OCI-M2 (cell line): ENCODE data around the gene WDFY3.
"Not testable (repeated sequence)": the region's sequence is repeated elsewhere in the genome, so short reads cannot be mapped to it uniquely, and the experiment has no call there.

Experiments used
- DNase-seq: peaks from one replicate; lab custom pipeline; 2025; ENCODE audit not compliant: unreplicated experiment; lab: John Stamatoyannopoulos, UW

The WDFY3 gene

DNA sequence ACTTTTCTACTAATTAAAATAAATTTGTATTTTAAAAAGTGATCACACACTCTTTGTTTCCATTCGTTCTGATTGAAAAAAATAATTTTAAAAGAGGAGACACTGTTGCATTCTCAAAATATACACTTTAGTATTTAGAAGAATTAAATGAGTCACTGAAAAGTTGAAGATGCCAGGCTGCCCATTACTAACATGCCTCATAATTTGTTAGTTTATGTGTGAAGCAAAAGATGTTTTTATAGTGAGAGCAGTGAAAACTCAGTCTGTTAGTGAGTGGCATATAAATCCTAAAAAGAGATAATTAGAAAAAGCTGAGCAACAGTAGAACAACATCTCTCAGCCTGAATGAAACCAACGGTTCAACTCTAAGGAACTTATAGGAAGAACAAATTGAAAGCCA lies 240.1 kb downstream of the WDFY3 start:
- DNase-seq = no peak

DNA sequence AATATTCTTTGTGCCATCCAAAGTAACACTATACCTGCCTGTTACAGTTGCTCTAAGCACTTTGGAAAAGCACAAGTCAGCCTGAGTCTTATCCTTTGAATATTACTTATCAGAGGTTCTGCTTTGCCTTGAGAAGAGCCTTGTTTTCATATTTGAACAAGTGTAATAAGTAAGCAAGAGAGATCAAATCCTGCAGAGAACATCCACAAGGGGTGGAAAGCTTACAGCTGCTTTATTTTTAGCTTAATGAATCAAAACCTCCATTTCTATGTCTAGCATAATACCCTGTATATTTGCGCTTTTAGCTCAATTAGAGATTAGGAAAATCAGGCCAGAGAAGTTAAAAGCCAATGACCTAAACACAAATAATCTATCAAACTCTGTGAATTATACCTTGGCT lies 243.8 kb downstream of the WDFY3 start:
- DNase-seq = no peak

DNA sequence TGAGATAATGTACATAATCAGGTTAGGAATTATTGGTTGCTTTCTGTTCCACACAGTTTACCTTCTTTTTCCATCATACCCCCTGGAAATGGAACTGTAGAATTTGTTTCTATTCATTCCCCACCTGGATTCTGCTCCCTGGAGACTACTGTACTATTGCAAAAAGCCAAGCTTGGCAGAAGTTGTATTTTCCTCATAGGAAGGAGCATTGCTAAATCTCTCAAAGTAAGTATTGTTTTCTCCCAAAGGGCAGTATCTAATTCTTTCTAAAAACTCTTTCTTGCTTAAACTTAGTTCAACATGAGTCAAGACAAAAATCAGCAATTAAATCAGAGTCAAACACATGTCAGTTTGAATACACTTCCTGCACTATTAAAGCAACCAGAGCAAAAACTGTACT lies 247.4 kb downstream of the WDFY3 start:
- no peak for DNase-seq

DNA sequence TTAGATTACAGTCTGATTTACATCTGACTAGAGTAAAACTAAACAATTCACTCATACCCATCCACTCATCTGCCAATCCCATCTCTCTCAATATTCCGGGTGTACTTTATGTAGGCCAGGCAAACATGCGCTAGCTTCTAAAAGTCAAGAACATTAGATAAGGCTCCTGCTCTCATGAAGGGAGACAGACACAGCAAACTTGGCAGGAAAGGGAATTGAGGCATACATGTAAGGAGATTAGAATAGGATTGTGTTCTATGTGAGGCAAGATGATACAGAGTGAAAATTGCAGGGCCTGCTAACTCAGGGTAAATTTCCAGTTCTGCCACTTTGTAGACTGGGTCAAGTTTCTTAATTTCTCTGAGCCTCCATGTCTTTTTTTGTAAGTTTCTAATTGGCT lies 247.8 kb downstream of the WDFY3 start:
- DNase-seq = no peak

DNA sequence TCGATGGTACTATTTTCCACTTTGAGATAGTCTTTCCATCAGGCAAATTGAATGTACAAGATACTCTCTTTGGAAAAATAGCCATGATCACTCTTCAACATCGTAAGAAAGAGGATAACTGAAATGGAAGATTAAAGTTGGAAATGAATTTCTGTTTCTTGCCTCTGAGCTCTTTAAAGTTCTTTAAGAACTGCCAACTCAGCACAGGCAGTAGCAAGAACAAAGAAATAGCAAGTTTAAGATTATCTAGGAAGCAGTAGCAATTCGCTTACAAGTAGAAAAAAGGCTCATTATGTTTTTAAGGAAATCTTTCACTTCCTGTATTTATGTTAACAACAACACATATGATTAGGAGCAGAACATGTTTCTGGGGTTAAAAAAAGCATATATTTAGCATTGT lies 255.9 kb downstream of the WDFY3 start:
- DNase-seq = no peak

DNA sequence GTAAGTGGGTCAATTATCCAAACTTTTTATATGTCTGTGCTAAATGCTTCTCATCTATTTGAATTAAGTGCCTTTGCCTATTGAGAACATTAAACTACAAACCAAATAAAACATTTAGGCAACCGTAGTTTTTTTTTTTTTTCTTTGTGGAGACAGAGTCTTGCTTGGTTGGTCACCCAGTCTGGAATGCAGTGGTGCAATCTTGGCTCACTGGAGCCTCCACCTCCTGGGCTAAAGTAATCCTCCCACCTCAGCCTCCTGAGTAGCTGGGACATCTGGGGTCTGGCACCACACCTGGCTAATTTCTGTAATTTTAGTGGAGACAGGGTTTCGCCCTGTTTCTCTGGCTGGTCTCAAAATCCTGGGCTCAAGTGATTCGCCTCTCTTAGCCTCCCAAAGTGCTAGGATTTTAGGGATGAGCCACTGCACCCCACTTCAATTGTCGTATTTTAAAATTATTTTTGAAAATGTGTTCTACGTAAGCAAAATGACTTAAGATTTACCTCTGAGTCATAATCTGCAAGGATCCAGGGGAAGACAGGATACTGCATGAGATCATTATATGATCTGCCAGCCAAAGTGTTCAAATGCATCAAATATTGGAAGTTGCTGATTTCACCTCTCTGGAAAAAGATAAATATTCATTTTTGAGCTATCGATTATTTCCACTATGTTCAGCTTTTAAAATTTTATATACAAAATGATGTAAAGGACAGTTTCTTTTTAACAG lies 257.9 kb downstream of the WDFY3 start:
- DNase-seq = no peak

DNA sequence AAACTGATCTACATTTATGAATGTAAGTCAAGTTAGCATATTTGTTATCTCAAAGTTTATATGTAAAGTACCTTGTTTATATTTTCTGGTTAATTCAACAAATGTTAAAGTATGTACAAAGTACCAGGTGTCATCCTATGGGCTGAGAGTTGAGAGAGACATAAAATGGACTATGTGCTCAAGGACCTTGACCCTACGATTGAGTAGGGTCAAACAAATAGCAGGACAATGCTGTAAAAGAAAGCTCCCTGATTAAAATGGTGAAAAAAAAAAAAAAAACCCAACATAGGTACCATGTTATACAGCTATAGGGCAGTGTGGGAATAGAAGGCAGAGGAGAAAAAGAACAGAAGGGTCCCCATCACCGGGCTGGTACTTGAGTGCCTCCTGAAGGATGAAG lies 260.2 kb downstream of the WDFY3 start:
- no peak for DNase-seq

DNA sequence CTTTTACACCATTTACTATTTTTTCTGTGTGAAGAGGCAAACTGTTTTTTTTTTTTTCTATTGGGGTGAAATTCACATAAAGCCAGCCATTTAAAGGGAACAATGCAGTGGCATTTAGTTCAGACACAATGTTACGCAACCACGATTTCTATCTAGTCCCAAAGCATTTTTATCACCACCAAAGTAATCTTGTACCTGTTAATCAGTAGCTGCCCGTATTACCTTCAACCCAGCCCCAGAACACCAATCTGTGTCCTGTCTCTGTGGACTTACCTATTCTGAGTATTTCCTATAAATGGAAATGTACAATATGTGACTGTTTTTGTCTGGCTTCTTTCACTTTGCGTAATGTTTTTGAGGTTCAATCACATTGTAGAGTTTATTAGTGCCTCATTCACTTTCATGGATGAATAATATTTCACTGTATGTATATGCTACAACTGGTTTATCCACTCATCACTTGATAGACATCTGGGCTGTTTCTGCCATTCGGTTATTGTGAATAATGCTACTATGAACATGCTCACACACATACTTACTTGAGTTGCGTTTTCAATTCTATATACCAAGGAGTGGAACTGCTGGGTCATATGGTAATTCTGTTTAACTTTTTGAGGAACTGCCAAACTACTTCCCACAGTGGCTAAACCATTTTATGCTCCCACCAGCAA lies 267.4 kb downstream of the WDFY3 start:
- DNase-seq = no peak

DNA sequence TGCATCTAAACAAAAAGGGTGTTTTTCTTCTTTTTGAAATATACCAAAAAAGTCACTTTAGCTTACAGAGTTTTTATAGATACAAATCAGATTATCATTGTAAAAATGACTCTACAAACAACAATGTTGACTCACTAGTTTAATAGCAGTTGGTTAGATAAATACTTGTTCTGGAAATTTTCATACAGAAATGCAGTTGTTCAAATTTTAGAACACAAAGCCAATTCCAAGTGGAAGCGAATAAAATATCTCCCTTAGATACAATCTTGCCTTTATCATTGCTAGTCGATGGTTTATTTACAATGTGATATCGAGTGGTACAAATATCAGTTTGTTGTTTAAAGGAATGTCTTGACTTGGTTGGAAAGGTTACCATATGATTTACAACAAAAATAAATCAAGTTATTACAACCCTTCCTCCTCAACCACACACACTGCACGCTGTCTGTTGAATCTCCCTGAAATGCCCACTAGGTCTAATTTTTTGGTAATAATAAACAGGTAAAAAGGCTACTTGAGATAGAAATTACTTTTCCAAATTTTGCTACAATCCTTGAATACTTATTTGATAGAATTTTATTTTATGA lies 268.8 kb downstream of the WDFY3 start:
- DNase-seq = no peak

DNA sequence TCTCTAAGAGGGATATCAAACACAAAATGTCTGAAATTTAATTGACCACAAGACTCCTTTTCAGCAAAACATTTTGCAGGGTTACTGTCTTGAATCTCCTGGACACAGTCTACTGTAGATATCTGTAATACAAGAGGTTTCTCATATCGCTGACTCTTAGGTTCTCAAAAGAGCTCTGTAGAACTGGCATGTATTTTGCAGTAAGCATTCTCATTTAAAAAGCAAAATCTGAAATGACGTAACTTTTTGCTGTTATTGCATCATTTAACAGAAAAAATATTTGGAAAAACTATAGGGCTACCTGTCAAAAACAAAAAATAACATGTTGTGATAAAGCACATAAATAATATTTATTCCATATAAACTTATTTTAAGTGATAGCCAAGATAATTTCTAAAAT lies 269.3 kb downstream of the WDFY3 start:
- DNase-seq = no peak

DNA sequence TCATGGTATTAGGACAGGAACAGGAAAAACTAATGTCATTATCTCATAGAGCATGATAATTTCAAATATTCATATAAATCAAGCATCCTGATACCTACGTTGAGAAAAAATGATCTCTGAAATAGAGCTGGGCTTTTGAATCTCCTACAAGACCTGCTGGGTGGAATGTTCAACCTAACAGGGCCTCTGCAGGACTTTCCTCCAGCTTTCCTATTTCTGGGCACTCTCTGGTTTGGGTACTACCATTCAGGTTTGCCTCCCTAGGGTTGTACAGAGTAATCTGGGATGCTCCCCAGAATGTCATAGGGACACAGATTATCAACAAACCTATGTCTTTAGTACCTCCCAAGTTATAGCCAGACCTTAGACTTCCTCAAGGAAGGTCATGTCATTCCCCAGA lies 274.7 kb downstream of the WDFY3 start:
- no peak for DNase-seq

DNA sequence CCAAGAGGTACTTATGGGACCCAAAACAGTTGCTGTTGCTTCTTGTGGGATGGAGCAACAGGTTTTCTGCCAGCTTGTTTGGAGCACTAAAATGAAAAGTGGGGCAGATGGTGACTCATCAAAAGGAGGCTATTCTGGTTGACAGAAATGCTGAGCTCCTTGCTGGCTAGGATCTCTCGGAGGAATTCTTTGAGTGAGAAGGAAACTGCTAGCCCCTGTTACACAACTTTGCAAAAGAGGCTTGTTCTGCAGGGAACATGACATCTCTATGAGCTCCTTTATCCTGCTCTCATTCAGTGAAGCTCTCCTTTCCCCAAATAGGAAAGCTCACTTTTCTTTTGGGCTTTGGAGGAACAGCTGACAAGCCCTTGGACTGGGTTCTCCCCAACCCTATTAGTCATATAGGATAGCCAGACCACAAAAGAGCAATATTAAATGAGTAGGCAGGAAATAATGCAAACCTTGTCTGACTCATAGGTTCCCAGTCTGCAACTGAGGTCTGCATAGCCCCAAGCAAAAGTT lies 275.3 kb downstream of the WDFY3 start:
- DNase-seq = no peak

DNA sequence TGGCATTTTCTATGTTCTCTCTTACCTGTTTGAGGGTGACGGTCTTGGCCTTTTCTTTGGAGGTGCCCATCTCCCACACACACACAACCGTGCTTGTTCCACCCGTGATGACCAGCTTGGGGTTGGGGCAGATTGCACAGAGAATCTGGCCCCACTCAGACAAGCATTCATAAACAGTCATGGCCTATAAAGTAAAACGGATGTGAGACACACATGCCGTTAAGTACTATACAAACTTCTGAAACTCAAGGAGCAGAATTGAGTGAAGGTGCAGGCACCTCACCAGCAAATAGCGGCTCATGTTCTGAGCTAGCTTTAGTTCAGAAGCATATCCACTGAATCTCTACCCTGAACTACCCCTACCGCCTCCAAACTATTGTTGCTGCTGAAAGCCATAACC lies 276.0 kb downstream of the WDFY3 start:
- DNase-seq = no peak

DNA sequence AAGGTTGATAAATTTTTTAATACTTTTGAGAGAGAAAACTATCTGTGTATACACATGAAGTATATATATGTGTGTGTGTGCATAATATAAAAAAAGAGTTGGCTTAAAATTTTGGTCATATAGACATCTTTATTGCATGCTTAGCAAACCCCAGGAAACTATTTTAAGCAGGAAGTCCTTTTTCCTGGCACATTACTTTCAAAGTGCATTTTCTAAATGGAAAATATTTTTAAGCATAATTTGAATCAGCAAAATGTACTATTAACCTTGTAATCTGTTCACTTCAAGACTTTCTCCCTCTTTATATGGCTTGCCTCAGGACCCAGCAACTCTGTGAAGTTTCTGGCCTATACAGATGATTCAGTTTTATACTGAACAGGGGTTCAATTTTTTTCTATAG lies 277.3 kb downstream of the WDFY3 start:
- no peak for DNase-seq

DNA sequence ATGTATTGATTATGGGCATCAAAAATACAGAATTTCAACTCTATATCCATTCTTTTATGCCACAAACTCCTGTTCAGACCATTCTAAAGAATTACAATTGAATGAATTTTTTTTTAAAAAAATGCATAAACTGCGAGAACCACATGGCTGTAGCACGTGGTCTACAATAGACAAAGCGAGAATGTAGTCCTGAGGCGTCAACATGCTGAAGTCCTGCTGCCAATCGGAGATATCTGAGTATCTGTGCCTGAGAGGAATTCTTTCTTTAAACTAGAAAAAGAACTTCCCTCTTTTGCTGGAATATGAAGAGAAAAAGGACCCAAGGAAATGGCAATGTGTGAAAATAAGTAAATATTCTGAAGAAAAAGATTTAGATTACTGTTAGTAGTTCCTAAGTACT lies 277.9 kb downstream of the WDFY3 start:
- no peak for DNase-seq

DNA sequence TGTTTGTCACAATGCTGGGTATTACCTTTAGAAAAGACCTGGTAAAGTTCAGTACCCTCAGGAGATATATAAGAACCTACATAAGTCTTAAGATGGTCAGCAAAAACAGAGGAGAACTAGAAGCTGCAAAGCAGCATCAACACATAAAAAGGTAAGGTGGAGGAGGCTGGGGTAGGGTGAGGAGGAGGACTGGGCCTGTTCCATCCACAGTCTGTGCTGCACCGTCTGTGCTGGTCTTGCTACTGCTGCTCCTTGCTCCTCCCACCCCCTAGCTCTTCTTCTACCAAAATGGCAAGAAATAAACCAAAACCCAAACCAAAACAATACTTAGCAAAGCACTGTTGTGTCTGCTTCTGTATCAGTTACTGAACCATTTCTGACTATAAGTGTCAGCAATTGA lies 281.4 kb downstream of the WDFY3 start:
- DNase-seq = no peak

DNA sequence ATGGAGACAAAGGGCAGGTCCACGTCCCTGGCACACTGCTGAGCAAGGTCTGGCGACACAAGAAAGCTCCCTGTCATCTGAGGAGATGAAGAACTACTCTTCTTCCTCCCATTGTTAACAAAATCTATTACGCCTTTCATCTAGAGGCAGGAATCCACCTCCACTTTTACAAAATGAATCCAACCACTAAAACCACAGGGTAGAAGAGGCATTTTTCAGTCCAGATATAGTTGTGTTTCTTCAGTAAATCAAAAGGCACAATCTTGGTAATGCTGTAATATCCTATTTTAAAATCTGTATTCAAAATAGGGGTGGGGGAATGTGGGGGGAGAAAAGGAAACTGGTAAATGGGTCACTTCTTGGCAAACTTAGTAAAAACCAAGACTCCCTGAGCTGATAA lies 282.1 kb downstream of the WDFY3 start:
- DNase-seq = no peak

DNA sequence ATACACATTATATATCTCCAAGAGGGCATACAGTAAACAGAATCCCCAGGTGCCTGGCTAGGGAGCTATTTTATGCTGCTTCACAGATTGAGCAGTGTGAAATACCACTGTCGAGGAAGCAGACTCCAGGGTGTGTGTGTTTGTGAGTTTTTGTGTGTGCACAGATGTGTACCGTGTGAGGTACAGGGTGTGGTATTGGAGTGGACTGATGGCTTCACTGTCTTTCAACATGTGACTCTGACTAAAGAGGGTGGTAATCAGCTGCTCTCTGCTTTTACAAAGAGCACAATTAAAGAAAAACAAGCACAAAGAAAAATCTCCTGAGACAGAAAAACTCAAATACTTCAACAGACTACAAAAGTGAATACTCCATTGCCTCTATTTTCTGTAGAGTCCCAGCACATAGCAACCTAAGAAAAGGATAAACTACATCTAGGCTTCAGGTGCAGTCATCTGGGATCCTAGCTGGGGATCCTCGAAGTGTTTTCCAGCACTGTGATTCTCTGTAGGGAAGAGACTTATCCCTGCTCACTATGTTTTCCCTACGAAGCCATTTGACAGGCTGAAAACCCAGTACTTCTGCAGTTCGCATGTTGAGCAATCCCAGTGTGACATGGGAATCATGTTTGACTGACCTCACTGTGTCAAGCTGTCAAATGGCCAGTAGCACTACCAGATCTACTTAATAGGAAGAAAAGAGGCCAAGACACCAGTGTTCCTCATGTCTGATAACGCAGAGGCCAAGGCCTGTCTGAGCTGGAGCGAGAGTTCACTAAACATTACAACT lies 283.2 kb downstream of the WDFY3 start:
- DNase-seq = no peak

DNA sequence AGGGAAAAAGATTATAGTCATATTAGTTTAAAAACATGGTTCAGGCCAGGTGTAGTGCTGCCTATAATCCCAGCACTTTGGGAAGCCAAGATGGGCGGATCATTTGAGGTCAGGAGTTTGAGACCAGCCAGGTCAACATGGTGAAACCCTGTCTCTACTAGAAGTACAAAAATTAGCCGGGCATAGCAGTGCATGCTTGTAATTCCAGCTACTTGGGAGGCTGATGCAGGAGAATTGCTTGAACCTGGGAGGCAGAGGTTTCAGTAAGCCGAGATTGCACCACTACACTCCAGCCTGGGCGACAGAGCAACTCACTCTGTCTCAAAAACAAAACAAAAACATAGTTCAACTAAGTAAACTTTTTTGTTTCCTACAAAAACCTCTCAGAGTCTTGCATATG lies 283.8 kb downstream of the WDFY3 start:
- not testable (repeated sequence) for DNase-seq

DNA sequence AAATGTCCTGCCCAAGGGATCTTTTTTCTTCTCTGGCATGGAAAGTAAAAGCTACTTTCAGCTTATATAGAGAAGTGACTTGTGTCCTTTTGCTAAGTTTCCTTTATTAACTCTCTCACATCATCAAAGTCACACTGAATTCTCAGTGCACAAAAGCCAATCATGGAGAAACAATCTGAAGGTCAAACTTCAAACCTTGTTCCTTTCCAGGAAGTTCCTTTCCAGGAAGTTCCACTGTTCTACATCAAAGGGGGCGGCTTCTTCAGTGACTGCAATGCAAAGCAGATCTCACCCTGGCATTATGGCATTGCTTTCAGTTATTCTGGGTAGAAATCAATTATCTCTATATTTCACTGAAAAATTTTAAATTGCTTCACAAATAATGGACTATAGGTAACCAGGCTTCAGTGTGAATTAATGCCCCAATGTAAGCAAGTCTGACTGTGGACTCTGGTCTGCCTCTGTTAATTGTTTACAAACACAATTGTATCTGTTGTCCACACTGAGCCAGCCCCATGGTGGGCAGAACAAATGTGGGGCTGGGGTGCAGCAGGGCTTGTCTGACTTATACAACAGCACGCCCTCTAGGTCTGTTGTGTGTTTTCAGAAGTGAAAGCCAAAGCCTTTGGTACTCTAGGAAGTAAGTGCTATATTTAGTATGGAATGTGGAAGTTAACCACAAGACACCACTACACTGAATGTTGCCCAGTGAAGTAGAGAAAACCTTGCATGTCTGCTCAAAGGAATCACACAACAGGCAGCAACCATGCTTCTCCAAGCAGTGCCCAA lies 284.8 kb downstream of the WDFY3 start:
- no peak for DNase-seq

DNA sequence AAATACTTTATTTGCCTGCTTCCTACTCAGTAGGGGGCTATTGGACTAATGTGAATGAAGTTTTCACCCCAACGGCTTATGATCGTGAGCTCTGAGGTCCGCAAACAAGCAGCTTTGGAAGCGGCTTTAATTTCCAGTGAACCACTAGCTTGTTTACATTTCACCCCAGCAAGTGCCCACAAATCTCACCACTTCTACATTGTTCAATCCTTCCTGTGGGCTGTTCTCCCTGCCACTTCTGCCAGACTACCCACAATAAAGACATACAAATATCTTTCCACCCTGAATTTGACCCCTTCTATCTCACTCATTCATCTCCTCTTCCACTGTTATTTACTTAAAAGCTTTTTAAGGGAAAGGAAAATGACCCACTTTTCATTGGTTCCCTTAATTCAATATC lies 285.5 kb downstream of the WDFY3 start:
- no peak for DNase-seq
